DND-41 (cell line): Measurements from ENCODE around the gene TP63.

Experiments used
- ATAC-seq: fragments of 200-7000 bp; cut with Tn5 transposase; 3 replicates; pipeline ENCODE4 v1.9.1; 2021; ENCODE audit warnings: low read depth; ENCODE audit not compliant: insufficient read depth
- DNase-seq: peaks from one replicate; pipeline ENCODE4 v3.0.0-alpha.2; 2020
- H2AFZ ChIP-seq: 2 replicates; pipeline ENCODE4 v1.6.0; 2012; ENCODE audit warnings: low read depth, low read length
- H3K27ac ChIP-seq: 2 replicates; pipeline ENCODE4 v1.5.1; 2012; ENCODE audit warnings: low read length, inconsistent platforms
- H3K27me3 ChIP-seq: fragments of 200-600 bp; sonication (generic); 2 replicates; pipeline ENCODE4 v1.6.0; 2012; ENCODE audit warnings: low read length, mild to moderate bottlenecking, inconsistent platforms; ENCODE audit not compliant: insufficient read depth, poor library complexity
- H3K36me3 ChIP-seq: 2 replicates; pipeline ENCODE4 v1.5.1; 2012; ENCODE audit warnings: low read length, inconsistent platforms; ENCODE audit not compliant: insufficient read depth
- H3K4me1 ChIP-seq: 2 replicates; pipeline ENCODE4 v1.5.1; 2012; ENCODE audit warnings: mild to moderate bottlenecking, low read length; ENCODE audit not compliant: insufficient read depth
- H3K4me2 ChIP-seq: 2 replicates; pipeline ENCODE4 v1.6.0; 2012; ENCODE audit warnings: mild to moderate bottlenecking, moderate library complexity, low read length, inconsistent platforms; ENCODE audit not compliant: insufficient read depth
- H3K4me3 ChIP-seq, 2 experiments: fragments of 200-600 bp in 1 of 2; shearing (Covaris generic) in 1 of 2; 2 replicates each; pipeline ENCODE4 v1.5.1; 2012 to 2016; ENCODE audit warnings: inconsistent platforms in 2 of 2, low read length in 2 of 2, mild to moderate bottlenecking in 2 of 2, low read depth in 1 of 2, moderate library complexity in 1 of 2
- H3K79me2 ChIP-seq: 2 replicates; pipeline ENCODE4 v1.6.0; 2012; ENCODE audit warnings: low read length, inconsistent platforms; ENCODE audit not compliant: insufficient read depth
- H3K9ac ChIP-seq: 2 replicates; pipeline ENCODE4 v1.6.0; 2012; ENCODE audit warnings: low read depth, mild to moderate bottlenecking, inconsistent platforms, low read length, moderate library complexity
- H3K9me3 ChIP-seq: 2 replicates; pipeline ENCODE4 v1.5.1; 2012; ENCODE audit warnings: low read length, moderate library complexity, mild to moderate bottlenecking, inconsistent platforms; ENCODE audit not compliant: insufficient read depth, severe bottlenecking
- H4K20me1 ChIP-seq: 2 replicates; pipeline ENCODE4 v1.6.0; 2012; ENCODE audit warnings: low read length; ENCODE audit not compliant: insufficient read depth
- CTCF ChIP-seq: IDR thresholded peaks from 2 replicates; pipeline ENCODE4 v1.5.1; 2012; ENCODE audit warnings: borderline replicate concordance, low read length, moderate library complexity, mild to moderate bottlenecking; ENCODE audit not compliant: poor library complexity, severe bottlenecking; ENCODE audit errors: extremely low read depth
- EZH2 ChIP-seq: IDR thresholded peaks from 3 replicates; pipeline ENCODE4 v1.6.1; 2012; ENCODE audit warnings: borderline replicate concordance, low read depth, mild to moderate bottlenecking, moderate library complexity, low read length, inconsistent platforms; ENCODE audit not compliant: severe bottlenecking

Gene TP63

GRCh38 chr3:189635339-189635738 is 4.2 kb downstream of the TP63 start:
- H2AFZ ChIP-seq = no peak overlapping the region
- H3K4me2 ChIP-seq = no peak overlapping the region
- H4K20me1 ChIP-seq = no peaks in the 10 kb centered on the region
- no peaks in the 10 kb centered on the region for H3K4me1 ChIP-seq
- H3K4me3 ChIP-seq = no peak overlapping the region
- no peak for TF ChIP-seq CTCF
- no peak overlapping the region for H3K27ac ChIP-seq
- no peaks in the 10 kb centered on the region for H3K9me3 ChIP-seq
- peaks cover 7% of the 10 kb centered on the region for H3K27me3 ChIP-seq
- no peaks in the 10 kb centered on the region for H3K36me3 ChIP-seq
- H3K9ac ChIP-seq = no peak overlapping the region
- no peak for DNase-seq
- no peaks in the 10 kb centered on the region for H3K79me2 ChIP-seq
- no peak for ATAC-seq

GRCh38 chr3:189636048-189636447 is 4.9 kb downstream of the TP63 start:
- TF ChIP-seq CTCF = no peak
- no peak for TF ChIP-seq EZH2
- H3K4me2 ChIP-seq = no peak overlapping the region
- no peaks in the 10 kb centered on the region for H3K4me1 ChIP-seq
- H3K36me3 ChIP-seq = no peaks in the 10 kb centered on the region
- no peaks in the 10 kb centered on the region for H3K9me3 ChIP-seq
- no peak overlapping the region for H3K27ac ChIP-seq
- H4K20me1 ChIP-seq = no peaks in the 10 kb centered on the region
- no peak overlapping the region for H3K9ac ChIP-seq
- H2AFZ ChIP-seq = no peak overlapping the region
- ATAC-seq (no peak), DNase-seq (no peak)
- H3K79me2 ChIP-seq = no peaks in the 10 kb centered on the region
- no peak overlapping the region for H3K4me3 ChIP-seq
- H3K27me3 ChIP-seq = peaks cover 4% of the 10 kb centered on the region

- Histone ChIP-seq H4K20me1 (no peaks in the 10 kb centered on the region), H3K27ac (no peak overlapping the region), H3K9ac (no peak overlapping the region), H3K4me2 (no peak overlapping the region), H3K4me3 (no peak overlapping the region), H2AFZ (no peak overlapping the region), H3K27me3 (peaks cover 4% of the 10 kb centered on the region), H3K9me3 (no peaks in the 10 kb centered on the region), H3K4me1 (no peaks in the 10 kb centered on the region), H3K36me3 (no peaks in the 10 kb centered on the region), H3K79me2 (no peaks in the 10 kb centered on the region)
- ATAC-seq (no peak), DNase-seq (no peak)
- TF ChIP-seq CTCF (no peak), EZH2 (no peak)
These were observed 6.6 kb downstream of the TP63 start for GRCh38 chr3:189637750-189638149.

- DNase-seq (no peak), ATAC-seq (no peak)
- Histone ChIP-seq H2AFZ (no peak overlapping the region), H3K27ac (no peak overlapping the region), H3K4me1 (no peaks in the 10 kb centered on the region), H3K79me2 (no peaks in the 10 kb centered on the region), H4K20me1 (no peaks in the 10 kb centered on the region), H3K36me3 (no peaks in the 10 kb centered on the region), H3K4me2 (no peak overlapping the region), H3K27me3 (peaks cover 4% of the 10 kb centered on the region), H3K4me3 (no peak overlapping the region), H3K9ac (no peak overlapping the region), H3K9me3 (no peaks in the 10 kb centered on the region)
- TF ChIP-seq EZH2 (no peak), CTCF (no peak)
These were observed 7.3 kb downstream of the TP63 start for GRCh38 chr3:189638276-189639031.
